Skeletal muscle tissue (tissue), 2 donors: ENCODE measurements around the gene UCP1. TPM values are rescaled to one million over a fixed set of nuclear protein-coding genes. Genes with fewer than 3 reads are reported as not detected.

Experiments
- small RNA-seq: library from RNA; depleted of rRNA; stranded (forward); fragments of <200 nt; gene quantifications from one replicate; pipeline ENCODE3, GENCODE V24; 2014
- total RNA-seq: library from RNA; depleted of rRNA; stranded (reverse); fragments of >200 nt; gene quantifications from one replicate; pipeline ENCODE4 v1.2.3, GENCODE V29; 2014

The UCP1 gene
- total RNA-seq, 1 donor from 2014 or later = 1.0 TPM

Small RNA genes lying within 50 kb of the gene (small RNA-seq; reads per million reads assigned to genes)
- gene AC108019.1 = not detected
- not detected for gene RN7SL152P

Other genes with a start within 250 kb of the UCP1 start
- gene SCOC, start 195.3 kb downstream of the UCP1 start, total RNA-seq = 13.6 TPM
- gene CLGN, start 141.3 kb downstream of the UCP1 start, total RNA-seq = 1.0 TPM
- gene MGAT4D, start 70.7 kb downstream of the UCP1 start, total RNA-seq = not detected
- 22.4 TPM for gene ELMOD2, start 44.8 kb downstream of the UCP1 start, total RNA-seq
- 22.4 TPM for gene TBC1D9, start 187.4 kb upstream of the UCP1 start, total RNA-seq